Activated B cell treated with CpG ODN at 0.5 μM for 24 hours (primary cell): ENCODE results near the gene TSBP1. TPM values are rescaled to one million over a fixed set of nuclear protein-coding genes. Genes with fewer than 3 reads are reported as not detected.

Experiments used
- ATAC-seq: fragments of 200-7000 bp; cut with Tn5 transposase; one replicate; pipeline ENCODE4 v1.10.0; 2021; ENCODE audit warnings: low read depth, mild to moderate bottlenecking, moderate library complexity
- CTCF ChIA-PET: fragments of 350-600 bp; sonication (Branson Sonifier 250); formaldehyde crosslinking; loops from one replicate; lab custom pipeline; 2021; ENCODE audit warnings: antibody characterized with exemption; lab: Charles Lee
- POLR2A ChIA-PET: fragments of 350-600 bp; sonication (Branson Sonifier 250); formaldehyde crosslinking; loops from one replicate; lab custom pipeline; 2021; ENCODE audit warnings: antibody characterized with exemption; lab: Charles Lee
- DNase-seq: peaks from one replicate; pipeline ENCODE4 v3.0.0; 2022
- H3K27ac Mint-ChIP-seq: one replicate; pipeline ENCODE4 v1.8.0; 2020; ENCODE audit warnings: mixed read lengths
- H3K27me3 Mint-ChIP-seq: one replicate; pipeline ENCODE4 v1.8.0; 2021; ENCODE audit warnings: mixed read lengths
- H3K36me3 Mint-ChIP-seq: one replicate; pipeline ENCODE4 v1.8.0; 2021; ENCODE audit warnings: low read depth, mixed read lengths
- H3K4me1 Mint-ChIP-seq: one replicate; pipeline ENCODE4 v1.8.0; 2021; ENCODE audit warnings: mixed read lengths
- H3K4me3 Mint-ChIP-seq: one replicate; pipeline ENCODE4 v1.8.0; 2020; ENCODE audit warnings: mild to moderate bottlenecking, mixed read lengths
- H3K9me3 Mint-ChIP-seq: one replicate; pipeline ENCODE4 v1.8.0; 2020; ENCODE audit warnings: mixed read lengths
- CTCF ChIP-seq: fragments of 200-600 bp; IDR thresholded peaks from one replicate; pipeline ENCODE4 v1.8.0; 2022; ENCODE audit warnings: antibody characterized with exemption, mild to moderate bottlenecking
- intact Hi-C: fragments of 100-400 bp; cut with micrococcal nuclease; formaldehyde crosslinking; loops from one replicate; pipeline ENCODE4 v1.15.1; 2024
- total RNA-seq: library from RNA; stranded (reverse); gene quantifications from 2 replicates; pipeline ENCODE4 v1.2.3, GENCODE V29; 2022

Gene TSBP1
- total RNA-seq, 1 donor from 2014 or later: not detected

DNA sequence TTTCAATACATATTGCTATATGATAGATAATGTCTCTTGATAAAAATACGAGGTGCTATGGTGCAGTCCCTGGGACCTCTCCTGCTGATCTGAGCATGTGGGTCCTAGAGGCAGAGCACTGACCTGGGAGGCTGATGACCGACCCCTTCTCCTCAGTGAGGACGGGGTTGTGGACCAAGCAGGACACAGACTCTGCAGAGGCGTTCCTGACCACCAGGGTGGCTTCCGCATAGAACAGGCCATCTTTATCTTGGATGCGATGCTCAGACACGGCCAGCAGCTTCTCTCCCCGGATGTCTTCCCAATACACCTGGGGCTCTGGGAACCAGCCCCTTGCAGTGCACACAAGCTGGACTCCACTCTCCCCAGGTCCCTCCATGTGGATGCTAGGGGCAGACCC is 31.1 kb upstream of the TSBP1 start:
- Mint-ChIP-seq H3K27ac (no peak overlapping the region), H3K36me3 (no peaks in the 10 kb centered on the region), H3K9me3 (no peaks in the 10 kb centered on the region), H3K4me3 (no peak overlapping the region), H3K27me3 (peaks cover 2% of the 10 kb centered on the region), H3K4me1 (peaks cover 9% of the 10 kb centered on the region)
- DNase-seq: no peak
- ATAC-seq: no peak
- ChIA-PET POLR2A (no interaction called here), CTCF (interaction anchor here (1.6 to 2.0 kb wide), 2 partner anchors 10 to 156 kb away, joined by 3 to 11 read pairs; no protein-coding TSS in a partner anchor)
- no peak for TF ChIP-seq CTCF
- intact Hi-C loops: no loop called here

DNA sequence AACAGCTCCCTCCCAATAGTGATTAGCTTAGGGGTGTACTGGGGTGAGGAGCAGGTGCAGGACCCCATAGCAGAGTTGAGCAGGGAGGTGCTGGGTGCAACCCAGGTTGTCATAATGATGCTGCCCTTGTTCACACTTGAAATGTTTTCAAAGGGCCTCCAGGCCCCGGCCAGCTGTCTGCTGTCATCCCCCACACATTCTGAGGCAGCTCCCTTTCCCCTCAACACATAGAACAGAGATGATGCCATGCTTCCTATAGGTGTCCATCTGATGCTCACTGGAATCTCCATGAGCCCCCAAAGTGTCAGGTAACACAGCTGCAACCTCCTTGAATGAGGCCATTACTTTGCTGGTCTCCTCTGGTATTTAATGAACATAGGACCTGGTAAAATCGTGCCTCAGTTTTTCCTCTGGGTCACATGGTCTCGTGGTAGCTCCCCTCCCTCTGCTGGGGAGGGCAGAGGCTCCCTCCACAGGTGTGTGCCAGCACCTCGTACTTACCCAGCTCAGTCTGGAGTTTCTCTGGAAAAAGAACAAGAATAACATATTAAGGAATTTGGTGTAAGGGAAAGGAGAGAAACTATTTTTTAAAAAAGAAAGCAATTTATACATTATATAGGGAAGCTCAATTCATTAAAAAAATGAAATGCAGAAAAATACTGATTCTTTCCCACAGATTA is 29.7 kb upstream of the TSBP1 start:
- intact Hi-C loops: no loop called here
- no peak for ATAC-seq
- H3K36me3 Mint-ChIP-seq: no peaks in the 10 kb centered on the region
- CTCF ChIA-PET: interaction anchor here (1.1 to 2.0 kb wide), 4 partner anchors 11 to 156 kb away, joined by 3 to 11 read pairs (median 8); no protein-coding TSS in a partner anchor
- H3K27me3 Mint-ChIP-seq: peaks cover 2% of the 10 kb centered on the region
- POLR2A ChIA-PET: interaction anchor here (0.8 to 1.5 kb wide), 2 partner anchors 437 to 570 kb away, joined by 3 read pairs; partner anchors contain the start of gene TAP2
- peaks cover 16% of the 10 kb centered on the region for H3K4me1 Mint-ChIP-seq
- no peak overlapping the region for H3K27ac Mint-ChIP-seq
- TF ChIP-seq CTCF: no peak
- H3K4me3 Mint-ChIP-seq: no peak overlapping the region
- no peaks in the 10 kb centered on the region for H3K9me3 Mint-ChIP-seq
- DNase-seq: no peak

- DNase-seq (no peak), ATAC-seq (peak; percentile 90)
- Mint-ChIP-seq H3K27me3 (no peaks in the 10 kb centered on the region), H3K4me1 (peaks cover 18% of the 10 kb centered on the region), H3K9me3 (no peaks in the 10 kb centered on the region), H3K36me3 (no peaks in the 10 kb centered on the region), H3K4me3 (peak overlapping the region; percentile 66), H3K27ac (peak overlapping the region; percentile 81)
- CTCF ChIA-PET: interaction anchor here (1.3 to 3.3 kb wide), 2 partner anchors 16 to 21 kb away, joined by 3 to 13 read pairs; no protein-coding TSS in a partner anchor
- TF ChIP-seq CTCF: no peak
- POLR2A ChIA-PET: interaction anchor here (1.0 to 1.5 kb wide), 4 partner anchors 126 to 207 kb away, joined by 3 to 9 read pairs (median 4); no protein-coding TSS in a partner anchor
- intact Hi-C loops: loop anchor here (1.0 kb wide), 1 partner anchor 16 kb away; no protein-coding TSS in a partner anchor
These were observed 25.7 kb upstream of the TSBP1 start for GRCh38 chr6:32397252-32397920.

GRCh38 chr6:32396028-32396427 is 24.3 kb upstream of the TSBP1 start:
- Mint-ChIP-seq H3K4me1 (peaks cover 18% of the 10 kb centered on the region), H3K4me3 (no peak overlapping the region), H3K36me3 (no peaks in the 10 kb centered on the region), H3K27ac (no peak overlapping the region), H3K9me3 (no peaks in the 10 kb centered on the region), H3K27me3 (no peaks in the 10 kb centered on the region)
- no peak for DNase-seq
- POLR2A ChIA-PET: interaction anchor here (1.5 kb wide), 1 partner anchor 125 kb away, joined by 3 read pairs; no protein-coding TSS in a partner anchor
- intact Hi-C loops: no loop called here
- no peak for TF ChIP-seq CTCF
- ATAC-seq: no peak
- CTCF ChIA-PET: no interaction called here
